SK-MEL-5 (cell line): ENCODE data around the gene OPN1MW3. TPM values are rescaled to one million over a fixed set of nuclear protein-coding genes. Genes with fewer than 3 reads are reported as not detected.
"Not testable (repeated sequence)": the region's sequence is repeated elsewhere in the genome, so short reads cannot be mapped to it uniquely, and the experiment has no call there.

ENCODE experiments used
- DNase-seq: peaks from one replicate; pipeline ENCODE4 v3.0.0-alpha.2; 2016; ENCODE audit warnings: low read depth, low spot score
- in situ Hi-C: cut with HindIII; loops from 2 replicates; pipeline ENCODE4 v1.10.0; 2016; ENCODE audit warnings: low sequenced_read_pairs, high pct_unique_total_duplicates, low pct_unique_long_range_greater_than_20kb
- polyA plus RNA-seq, 2 experiments: library from polyadenylated mRNA; depleted of rRNA; stranded (reverse); fragments of >200 nt; gene quantifications; 2 replicates each; pipeline ENCODE4 v1.2.3, GENCODE V29; 2015
- total RNA-seq: library from RNA; depleted of rRNA; stranded (reverse); fragments of >200 nt; shearing (Covaris generic); gene quantifications from 2 replicates; pipeline ENCODE4 v1.2.3, GENCODE V29; 2014; rRNA removed

Gene OPN1MW3
- not detected in 2 replicates for total RNA-seq
- not detected in 2 replicates for polyA plus RNA-seq (2015; cell fraction: cytosol; rRNA removed)
- polyA plus RNA-seq (2015; cell fraction: nucleus; rRNA removed): not detected in 2 replicates

DNA sequence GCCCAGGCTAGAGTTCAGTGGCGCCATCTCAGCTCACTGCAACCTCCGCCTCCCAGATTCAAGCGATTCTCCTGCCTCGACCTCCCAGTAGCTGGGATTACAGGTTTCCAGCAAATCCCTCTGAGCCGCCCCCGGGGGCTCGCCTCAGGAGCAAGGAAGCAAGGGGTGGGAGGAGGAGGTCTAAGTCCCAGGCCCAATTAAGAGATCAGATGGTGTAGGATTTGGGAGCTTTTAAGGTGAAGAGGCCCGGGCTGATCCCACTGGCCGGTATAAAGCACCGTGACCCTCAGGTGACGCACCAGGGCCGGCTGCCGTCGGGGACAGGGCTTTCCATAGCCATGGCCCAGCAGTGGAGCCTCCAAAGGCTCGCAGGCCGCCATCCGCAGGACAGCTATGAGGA lies at the start of gene OPN1MW3:
Gene OPN1MW3, plus strand, starts transcription at position 301 of the 400 bp plus-strand sequence. Its CDS starts 38 bp downstream, at position 339.
- DNase-seq, in situ Hi-C loops: not testable (repeated sequence)

- in situ Hi-C loops, DNase-seq: not testable (repeated sequence)
These were observed 47.5 kb upstream of the OPN1MW3 start for GRCh38 chrX:154209670-154210418.

GRCh38 chrX:154211057-154211456 lies 46.3 kb upstream of the OPN1MW3 start:
- DNase-seq, in situ Hi-C loops: not testable (repeated sequence)

DNA sequence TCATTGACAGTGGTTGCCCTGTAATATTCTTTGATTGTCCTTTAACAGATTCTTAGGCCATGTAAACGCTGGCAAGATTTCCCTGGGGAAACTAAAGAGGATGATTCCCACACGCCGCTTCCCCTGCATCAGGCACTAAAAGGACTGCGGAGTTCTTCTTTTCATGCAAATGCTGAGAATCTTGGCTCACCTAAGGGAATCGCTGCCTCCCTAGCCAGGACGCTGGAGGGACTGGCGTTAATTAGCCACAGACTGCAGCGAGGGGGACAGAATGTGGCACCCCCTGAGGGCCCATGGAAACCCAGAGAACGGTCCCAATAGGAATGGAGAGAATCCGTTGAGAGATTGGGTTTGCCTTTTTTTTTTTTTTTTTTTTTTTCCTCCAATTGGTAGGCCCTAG lies 45.9 kb upstream of the OPN1MW3 start:
- DNase-seq, in situ Hi-C loops: not testable (repeated sequence)

DNA sequence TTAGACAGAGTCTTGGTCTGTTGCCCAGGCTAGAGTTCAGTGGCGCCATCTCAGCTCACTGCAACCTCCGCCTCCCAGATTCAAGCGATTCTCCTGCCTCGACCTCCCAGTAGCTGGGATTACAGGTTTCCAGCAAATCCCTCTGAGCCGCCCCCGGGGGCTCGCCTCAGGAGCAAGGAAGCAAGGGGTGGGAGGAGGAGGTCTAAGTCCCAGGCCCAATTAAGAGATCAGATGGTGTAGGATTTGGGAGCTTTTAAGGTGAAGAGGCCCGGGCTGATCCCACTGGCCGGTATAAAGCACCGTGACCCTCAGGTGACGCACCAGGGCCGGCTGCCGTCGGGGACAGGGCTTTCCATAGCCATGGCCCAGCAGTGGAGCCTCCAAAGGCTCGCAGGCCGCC lies 37.9 kb upstream of the OPN1MW3 start, which contains the start of gene OPN1MW2:
Gene OPN1MW2, plus strand, starts transcription at position 301 of the 400 bp plus-strand sequence. Its CDS starts 60 bp downstream, at position 361.
- in situ Hi-C loops: not testable (repeated sequence)

GRCh38 chrX:154225292-154225691 lies 32.1 kb upstream of the OPN1MW3 start:
- DNase-seq, in situ Hi-C loops: not testable (repeated sequence)

More for the DNA sequence above, 37.9 kb upstream of the OPN1MW3 start, which contains the start of gene OPN1MW2:
- DNase-seq: not testable (repeated sequence)

- in situ Hi-C loops: not testable (repeated sequence)
These were observed 30.7 kb upstream of the OPN1MW3 start for GRCh38 chrX:154226706-154227105.

GRCh38 chrX:154231443-154231842 lies 25.9 kb upstream of the OPN1MW3 start:
- DNase-seq, in situ Hi-C loops: not testable (repeated sequence)

More at GRCh38 chrX:154226706-154227105, 30.7 kb upstream of the OPN1MW3 start:
- DNase-seq: not testable (repeated sequence)

GRCh38 chrX:154233620-154234019 lies 23.8 kb upstream of the OPN1MW3 start:
- DNase-seq, in situ Hi-C loops: not testable (repeated sequence)

DNA sequence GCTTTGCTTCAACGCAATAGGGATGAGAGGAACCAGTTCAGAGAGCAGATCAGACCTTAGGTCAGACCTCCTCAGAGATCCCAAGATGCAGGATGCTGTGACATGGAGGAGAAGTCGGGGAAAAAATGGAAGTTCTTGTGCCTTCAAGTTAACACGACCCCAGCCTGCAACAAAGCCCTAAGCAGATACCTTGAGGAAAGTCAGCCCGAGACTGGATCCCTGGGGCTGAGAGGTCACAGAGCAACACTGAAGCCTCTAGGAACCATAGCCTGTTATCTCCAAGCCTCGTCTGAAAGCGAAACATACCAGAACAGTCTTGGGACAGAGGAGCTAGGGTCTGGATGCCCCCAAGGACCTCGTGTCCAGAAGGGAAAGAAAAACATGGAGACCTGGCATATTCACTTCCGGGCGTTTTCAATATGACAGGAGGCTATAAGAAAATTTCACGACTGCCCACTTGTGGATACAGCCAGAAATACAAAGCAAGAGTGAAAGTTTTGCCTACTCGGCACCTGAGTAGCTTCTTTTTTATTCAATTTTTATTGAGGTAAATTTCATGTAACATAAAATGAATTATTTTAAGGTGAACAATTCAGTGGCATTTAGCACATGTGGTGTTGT lies 18.3 kb upstream of the OPN1MW3 start:
- in situ Hi-C loops, DNase-seq: not testable (repeated sequence)

GRCh38 chrX:154239982-154240503 lies 17.3 kb upstream of the OPN1MW3 start:
- in situ Hi-C loops, DNase-seq: not testable (repeated sequence)

GRCh38 chrX:154247377-154248045 lies 9.9 kb upstream of the OPN1MW3 start:
- DNase-seq, in situ Hi-C loops: not testable (repeated sequence)

DNA sequence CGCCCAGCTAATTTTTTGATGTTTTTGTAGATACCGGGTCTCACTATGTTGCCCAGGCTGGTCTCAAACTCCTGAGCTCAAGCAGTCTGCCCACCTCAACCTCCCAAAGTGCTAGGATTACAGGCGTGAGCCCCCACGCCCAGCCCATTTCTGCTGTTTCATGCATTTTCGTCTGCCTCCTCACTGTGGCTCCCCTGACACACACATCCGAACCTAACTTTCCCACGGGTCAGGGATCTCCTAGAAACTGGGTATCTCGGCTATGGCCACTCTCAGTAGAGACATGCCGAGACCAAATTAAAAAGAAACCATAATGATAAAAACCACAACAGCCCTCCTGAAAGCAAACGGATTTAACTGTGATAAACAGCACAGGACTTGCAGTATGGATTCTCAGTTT lies 9.3 kb upstream of the OPN1MW3 start:
- in situ Hi-C loops, DNase-seq: not testable (repeated sequence)

- in situ Hi-C loops, DNase-seq: not testable (repeated sequence)
These were observed 1.3 kb downstream of the OPN1MW3 start for GRCh38 chrX:154258711-154259110.

- in situ Hi-C loops, DNase-seq: not testable (repeated sequence)
These were observed 5.7 kb downstream of the OPN1MW3 start for GRCh38 chrX:154263072-154263471.

- in situ Hi-C loops, DNase-seq: not testable (repeated sequence)
These were observed 11.9 kb downstream of the OPN1MW3 start for GRCh38 chrX:154269245-154269644.
